ENCODE measurements around the gene ABCC6. TPM values are rescaled to one million over a fixed set of nuclear protein-coding genes. Genes with fewer than 3 reads are reported as not detected.
"Not testable (repeated sequence)": the region's sequence is repeated elsewhere in the genome, so short reads cannot be mapped to it uniquely, and the experiment has no call there.

ABCC6 gene
- total RNA-seq, 1 experiment from 2014 or later = 12.8 TPM

DNA sequence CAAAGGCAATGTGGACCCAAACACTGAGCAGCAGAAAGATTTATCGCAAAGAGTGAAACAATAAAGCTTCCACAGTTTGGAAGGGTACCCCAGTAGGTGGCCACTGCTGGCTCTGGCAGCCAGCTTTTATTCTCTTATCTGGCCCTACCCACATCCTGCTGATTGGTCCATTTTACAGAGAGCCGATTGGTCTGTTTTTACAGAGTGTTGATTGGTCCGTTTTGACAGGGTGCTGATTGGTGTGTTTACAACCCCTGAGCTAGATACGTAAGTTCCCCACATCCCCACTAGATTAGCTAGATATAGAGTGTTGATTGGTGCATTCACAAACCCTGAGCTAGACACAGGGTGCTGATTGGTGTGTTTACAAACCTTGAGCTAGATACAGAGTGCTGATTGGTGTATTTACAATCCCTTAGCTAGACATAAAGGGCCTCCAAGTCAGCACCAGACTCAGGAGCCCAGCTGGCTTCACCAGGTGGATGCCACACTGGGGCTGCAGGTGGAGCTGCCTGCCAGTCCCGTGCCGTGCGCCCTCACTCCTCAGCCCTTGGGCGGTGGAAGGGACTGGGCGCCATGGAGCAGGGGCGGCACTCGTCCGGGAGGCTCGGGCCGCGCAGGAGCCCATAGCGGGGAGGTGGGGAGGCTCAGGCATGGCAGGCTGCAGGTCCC is 119.0 kb downstream of the ABCC6 start:
- in situ Hi-C loops (cut with HindIII; ENCODE audit: low sequenced_read_pairs); DNase-seq (ENCODE audit: low spot score): not testable (repeated sequence)

DNA sequence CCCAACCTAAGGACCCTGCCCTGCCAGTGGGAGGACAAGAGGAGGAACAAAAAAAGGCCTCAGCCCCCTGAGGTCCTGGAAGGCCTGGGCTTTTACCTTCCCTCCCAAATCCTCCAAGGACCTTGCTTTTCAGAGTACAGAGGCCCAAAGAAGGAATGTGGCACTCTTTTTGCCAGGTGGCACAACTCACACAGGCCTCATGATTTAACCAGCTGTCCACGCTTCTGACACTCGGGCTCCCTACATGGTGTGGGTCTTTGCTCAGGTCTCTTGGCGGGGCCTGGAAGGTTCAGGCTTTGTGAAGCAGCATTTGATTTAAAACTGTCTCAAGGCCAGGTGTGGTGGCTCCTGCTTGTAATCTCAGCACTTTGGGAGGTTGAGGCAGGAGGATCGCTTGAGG is 120.6 kb downstream of the ABCC6 start:
- no peak for DNase-seq (ENCODE audit: low spot score)
- in situ Hi-C loops (cut with HindIII; ENCODE audit: low sequenced_read_pairs) = no loop called here

DNA sequence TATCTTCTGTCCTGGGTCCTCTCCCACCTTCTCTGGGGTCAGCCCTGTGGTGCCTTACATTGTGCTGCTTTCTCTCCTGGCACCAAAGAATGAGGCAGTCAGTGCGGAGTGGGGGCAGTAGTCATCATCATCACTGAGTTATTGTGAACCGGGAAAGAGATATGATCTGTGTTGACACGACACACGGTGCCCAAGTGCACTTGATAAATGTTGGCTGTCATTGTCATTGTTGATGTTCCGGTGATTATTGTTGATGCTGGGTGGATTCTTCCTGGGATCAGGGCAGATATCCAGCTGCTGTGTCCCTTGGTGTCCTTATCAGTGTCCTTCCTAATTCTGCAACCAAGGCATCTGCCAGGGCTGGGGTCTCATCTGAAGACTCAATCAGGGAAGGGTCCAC is 121.7 kb downstream of the ABCC6 start:
- in situ Hi-C loops (cut with HindIII; ENCODE audit: low sequenced_read_pairs) = no loop called here
- no peak for DNase-seq (ENCODE audit: low spot score)

DNA sequence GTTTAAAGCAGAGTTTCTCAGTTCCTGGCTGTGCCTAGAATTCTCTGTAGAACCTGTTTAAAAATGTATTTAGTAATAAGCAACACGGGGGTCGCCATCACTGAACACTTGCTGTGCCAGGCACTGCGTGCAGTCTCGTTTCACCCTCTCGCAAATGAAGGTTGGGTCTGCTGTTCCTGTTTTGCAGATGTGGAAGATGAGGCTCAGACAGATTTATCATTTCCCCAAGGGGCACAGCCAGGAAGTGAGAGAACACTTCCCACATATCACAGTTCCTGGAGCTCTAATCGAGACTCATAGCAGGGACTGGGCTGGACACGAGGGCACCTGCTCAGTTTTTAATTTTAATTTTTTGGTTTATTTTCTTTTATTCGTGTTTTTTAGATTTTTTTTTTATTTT is 122.7 kb downstream of the ABCC6 start:
- DNase-seq (ENCODE audit: low spot score) = no peak
- in situ Hi-C loops (cut with HindIII; ENCODE audit: low sequenced_read_pairs) = no loop called here

DNA sequence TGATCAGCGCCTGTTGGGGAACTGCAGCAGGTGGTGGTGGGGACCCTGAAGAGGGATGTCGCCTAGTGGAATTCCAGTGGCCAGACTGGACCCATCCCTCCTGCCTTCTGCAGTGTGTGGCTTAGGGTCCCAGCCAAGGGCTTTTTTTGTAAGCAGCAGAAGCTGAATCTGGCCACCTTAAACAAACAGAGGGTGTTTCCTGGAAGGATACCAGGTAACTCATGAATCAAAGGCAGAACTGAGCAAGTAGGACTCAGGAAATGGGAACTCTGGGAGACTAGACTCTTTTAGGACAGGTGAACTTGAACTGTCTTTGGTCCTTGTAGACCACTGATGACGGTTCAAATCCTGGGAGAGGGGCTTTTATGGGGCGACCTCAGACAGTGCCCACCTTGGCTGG is 124.0 kb downstream of the ABCC6 start:
- in situ Hi-C loops (cut with HindIII; ENCODE audit: low sequenced_read_pairs) = no loop called here
- DNase-seq (ENCODE audit: low spot score) = no peak

Other genes with a start within 250 kb of the ABCC6 start
- 34.5 and 63.2 TPM in 2 replicates for gene NOMO3, start 9.0 kb upstream of the ABCC6 start, total RNA-seq (2014; rRNA removed; shearing (Covaris generic))
- gene NPIPA7, start 155.6 kb upstream of the ABCC6 start, total RNA-seq (2014; rRNA removed; shearing (Covaris generic)) = 0.75 and 5.4 TPM in 2 replicates